GM19025 (cell line): Measurements from ENCODE around the gene DNAJC7.
"Not testable (repeated sequence)": the region's sequence is repeated elsewhere in the genome, so short reads cannot be mapped to it uniquely, and the experiment has no call there.

Experiments
- ATAC-seq: cut with Tn5 transposase; IDR thresholded peaks from one replicate; pipeline ENCODE4 v1.9.1; 2021; ENCODE audit warnings: mild to moderate bottlenecking, low read depth, moderate library complexity; ENCODE audit not compliant: unreplicated experiment

DNAJC7 gene

GRCh38 chr17:41959336-41960095 is 57.7 kb downstream of the DNAJC7 start:
- no peak for ATAC-seq

- no peak for ATAC-seq
Measured at GRCh38 chr17:41959030-41959335, 58.3 kb downstream of the DNAJC7 start.

- ATAC-seq, result no peak
Measured at GRCh38 chr17:41957869-41958439, 59.3 kb downstream of the DNAJC7 start.

- no peak for ATAC-seq
Measured at GRCh38 chr17:41957031-41957868, 60.0 kb downstream of the DNAJC7 start.

GRCh38 chr17:41956522-41956921 is 60.7 kb downstream of the DNAJC7 start:
- ATAC-seq, result no peak

DNA sequence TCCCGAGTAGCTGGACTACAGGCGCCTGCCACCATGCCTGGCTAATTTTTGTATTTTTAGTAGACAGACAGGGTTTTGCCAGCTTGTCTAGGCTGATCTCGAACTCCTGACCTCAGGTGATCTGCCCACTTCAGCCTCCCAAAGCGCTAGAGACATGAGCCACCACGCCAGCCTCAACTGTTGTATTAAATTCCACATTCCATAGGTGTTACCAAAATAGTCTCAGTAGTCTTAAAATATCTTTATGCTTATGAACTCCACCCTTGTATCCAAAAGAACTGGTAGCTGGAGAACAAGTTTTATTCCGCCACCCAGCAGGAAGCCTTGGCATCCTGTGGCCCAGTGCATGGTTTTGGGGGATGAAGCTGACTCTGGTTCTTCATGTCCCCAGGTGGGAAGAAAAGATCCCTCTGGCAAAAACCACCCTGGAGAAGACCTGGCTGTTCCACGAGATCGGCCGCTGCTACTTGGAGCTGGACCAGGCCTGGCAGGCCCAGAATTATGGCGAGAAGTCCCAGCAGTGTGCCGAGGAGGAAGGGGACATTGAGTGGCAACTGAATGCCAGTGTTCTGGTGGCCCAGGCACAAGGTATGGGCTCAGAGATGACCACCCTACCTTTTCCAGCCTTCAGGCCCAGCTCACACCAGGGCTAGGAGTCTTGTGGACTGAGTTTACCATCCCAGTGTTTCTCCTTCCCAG is 68.3 kb downstream of the DNAJC7 start:
- ATAC-seq, result no peak

GRCh38 chr17:41944943-41945342 is 72.3 kb downstream of the DNAJC7 start:
- no peak for ATAC-seq

- ATAC-seq, result no peak
Measured at GRCh38 chr17:41943492-41943891, 73.7 kb downstream of the DNAJC7 start.

DNA sequence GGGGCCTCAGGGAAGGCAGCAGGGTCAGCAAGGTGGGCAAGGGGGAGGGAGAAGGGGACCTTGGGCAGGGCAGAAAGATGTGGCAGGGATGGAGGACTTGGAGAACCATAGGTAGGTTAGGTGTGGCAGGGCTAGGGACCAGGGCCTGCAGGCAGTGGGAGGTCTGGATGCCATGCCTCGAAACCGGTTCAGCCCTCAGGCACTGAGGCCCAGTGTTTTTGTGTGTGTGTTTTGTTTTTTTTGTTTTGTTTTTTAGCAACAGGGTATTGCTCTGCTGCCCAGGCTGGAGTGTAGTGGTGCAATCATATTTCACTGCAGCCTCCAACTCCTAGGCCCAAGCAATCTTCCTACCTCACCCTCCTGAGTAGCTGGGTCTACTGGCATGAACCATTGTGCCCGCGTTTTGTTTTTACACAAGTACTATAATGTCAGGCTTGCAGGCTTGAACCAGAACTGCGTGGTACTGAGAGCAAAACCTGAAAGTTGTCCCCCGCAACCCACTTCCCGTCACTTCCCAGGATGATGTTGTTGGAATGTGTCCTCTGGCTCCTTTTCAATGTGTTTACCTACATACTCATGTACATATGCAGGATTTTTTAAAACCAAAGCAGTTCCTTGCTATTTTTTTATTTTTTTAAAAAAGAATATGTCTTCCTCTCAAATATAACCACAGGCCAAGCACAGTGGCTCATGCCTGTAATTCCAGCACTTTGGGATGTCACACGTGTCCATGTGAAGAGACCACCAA is 74.4 kb downstream of the DNAJC7 start:
- ATAC-seq, result no peak

DNA sequence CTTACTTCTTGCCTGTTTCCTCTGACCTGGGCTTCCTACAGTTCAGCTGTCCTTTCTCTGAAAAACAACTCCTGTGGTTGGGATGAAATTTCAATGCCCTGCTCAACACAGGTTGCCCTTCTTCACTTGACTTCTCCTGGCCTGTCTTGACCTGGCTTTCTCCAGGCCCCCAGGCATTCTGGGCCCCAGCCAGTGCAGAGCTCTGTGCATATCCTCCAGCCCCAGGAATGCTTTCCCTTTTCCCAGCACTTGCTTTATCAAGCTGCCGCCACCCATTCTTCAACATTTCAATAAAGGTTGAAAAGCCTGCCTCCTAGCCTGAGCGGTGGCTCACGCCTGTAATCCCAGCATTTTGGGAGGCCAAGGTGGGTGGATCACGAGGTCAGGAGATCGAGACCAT is 76.1 kb downstream of the DNAJC7 start:
- no peak for ATAC-seq

GRCh38 chr17:41939693-41940090 is 77.5 kb downstream of the DNAJC7 start:
- no peak for ATAC-seq

GRCh38 chr17:41939044-41939692 is 78.1 kb downstream of the DNAJC7 start:
- no peak for ATAC-seq

DNA sequence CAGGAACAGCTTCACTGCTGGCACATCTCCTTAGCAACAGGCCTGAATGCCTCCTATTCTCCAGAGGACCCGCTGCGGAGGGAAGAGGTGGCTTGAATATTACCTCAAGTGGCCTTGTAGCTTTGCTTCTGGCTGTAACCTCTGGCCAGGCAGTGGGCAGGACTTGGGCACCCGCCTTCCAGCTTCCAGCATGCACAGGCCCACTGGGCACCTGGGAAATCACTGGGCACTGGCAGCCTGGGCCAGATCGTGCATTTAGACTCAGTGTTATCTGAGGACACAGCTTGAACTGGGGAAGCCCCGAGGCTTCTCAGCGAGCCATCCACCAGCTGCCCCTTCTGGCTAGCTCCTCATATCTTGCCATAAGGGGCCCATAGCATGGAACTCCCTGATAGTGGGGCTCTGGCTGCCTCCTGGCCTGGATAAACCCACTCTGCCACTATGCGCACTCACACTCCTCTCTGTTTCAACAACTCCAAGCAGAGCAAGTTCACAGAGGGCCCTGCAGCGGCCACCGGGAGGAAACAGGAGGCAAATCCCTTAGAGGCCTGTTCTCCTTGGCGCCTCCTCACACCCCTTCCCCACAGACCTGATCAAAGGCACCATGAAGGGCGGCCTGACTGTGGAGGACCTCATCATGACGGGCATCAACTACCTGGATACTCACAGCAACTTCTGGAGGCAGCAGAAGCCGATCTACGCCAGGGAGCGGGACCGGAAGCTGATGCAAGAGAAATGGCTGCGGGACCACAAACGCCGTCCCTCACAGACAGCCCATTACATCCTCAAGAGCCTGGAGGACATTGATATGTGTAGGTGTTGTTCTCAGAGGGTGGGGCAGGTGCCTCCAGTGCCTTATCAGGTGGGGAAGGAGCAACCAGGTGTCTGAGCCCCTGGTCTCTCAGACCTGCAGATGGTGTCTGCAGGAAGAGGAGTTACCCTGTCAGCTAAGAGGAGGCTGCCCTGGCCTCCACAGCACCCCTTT is 79.0 kb downstream of the DNAJC7 start:
- no peak for ATAC-seq

DNA sequence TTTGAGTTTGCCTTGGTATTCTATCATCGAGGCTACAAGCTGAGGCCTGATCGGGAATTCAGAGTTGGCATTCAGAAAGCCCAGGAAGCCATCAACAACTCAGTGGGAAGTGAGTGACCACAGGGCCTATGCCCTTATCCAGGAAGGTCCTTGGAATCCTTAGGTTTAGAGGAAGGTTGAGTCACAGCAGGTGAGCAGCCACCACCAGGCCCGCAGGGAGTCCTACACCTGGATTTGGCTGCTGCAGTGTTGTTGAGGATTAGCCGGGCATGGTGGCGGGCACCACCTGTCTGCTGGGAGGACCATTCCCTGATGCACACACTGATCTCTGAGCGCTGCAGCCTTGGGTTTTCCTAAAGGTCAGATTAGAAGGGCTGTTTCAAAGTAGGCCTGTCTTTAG is 81.6 kb downstream of the DNAJC7 start:
- no peak for ATAC-seq

- no peak for ATAC-seq
Measured at GRCh38 chr17:41932816-41933389, 84.3 kb downstream of the DNAJC7 start.

- not testable (repeated sequence) for ATAC-seq
Measured at GRCh38 chr17:41931715-41932114, 85.5 kb downstream of the DNAJC7 start.

- ATAC-seq, result peak; percentile 14
Measured at GRCh38 chr17:41930833-41931156, 86.4 kb downstream of the DNAJC7 start.

DNA sequence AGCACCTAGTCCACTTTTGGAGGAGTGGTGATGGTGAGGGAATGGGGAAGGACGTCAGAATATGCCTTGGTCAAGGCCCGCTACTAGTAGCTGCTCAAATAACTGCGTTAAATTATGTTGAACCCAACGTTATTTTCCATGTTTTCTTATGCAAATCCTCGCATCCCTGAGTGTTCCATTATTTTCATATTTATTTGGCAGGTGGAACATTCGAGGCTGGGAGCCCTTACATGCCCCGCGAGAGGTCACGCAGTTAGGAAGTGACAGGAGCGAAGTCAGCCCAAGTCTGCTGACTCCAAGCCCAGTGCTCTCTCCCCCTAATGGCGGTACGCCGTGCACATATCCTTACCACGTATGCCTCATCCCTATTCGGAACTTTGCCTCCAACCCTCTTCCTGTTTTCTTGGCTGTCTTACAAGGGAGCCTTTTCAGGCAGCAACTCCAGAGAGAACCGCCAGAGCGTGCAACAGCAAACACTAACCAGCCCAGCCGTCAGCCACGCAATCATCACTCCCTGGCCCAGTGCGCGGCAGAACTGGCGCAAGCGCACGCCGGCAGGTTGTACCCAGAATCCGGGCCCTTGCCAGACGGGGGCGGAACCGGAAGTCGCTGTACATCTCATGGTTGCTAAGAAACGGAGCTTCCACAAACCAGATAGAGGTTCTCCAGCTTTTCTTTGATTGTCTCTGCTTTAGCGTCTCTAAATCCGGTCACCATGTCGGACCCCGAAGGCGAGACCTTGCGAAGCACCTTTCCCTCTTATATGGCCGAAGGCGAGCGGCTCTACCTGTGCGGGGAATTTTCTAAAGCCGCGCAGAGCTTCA is 87.0 kb downstream of the DNAJC7 start, which contains the start of gene ODAD4:
TSS of gene ODAD4 (plus strand) at position 609 of the 824 bp plus-strand sequence. CDS start at position 716, 107 bp downstream.
- ATAC-seq, result peak; percentile 96
